ENCODE data around the gene GLIS1.

GRCh38 chr1:53576866-53577760 lies 161.9 kb downstream of the GLIS1 start:
- TF ChIP-seq EZH2 (IDR thresholded peaks at IDR 0.05; ENCODE audit: borderline replicate concordance, low read depth, low read length, severe bottlenecking): no peak
- TF ChIP-seq, protein P1, sequence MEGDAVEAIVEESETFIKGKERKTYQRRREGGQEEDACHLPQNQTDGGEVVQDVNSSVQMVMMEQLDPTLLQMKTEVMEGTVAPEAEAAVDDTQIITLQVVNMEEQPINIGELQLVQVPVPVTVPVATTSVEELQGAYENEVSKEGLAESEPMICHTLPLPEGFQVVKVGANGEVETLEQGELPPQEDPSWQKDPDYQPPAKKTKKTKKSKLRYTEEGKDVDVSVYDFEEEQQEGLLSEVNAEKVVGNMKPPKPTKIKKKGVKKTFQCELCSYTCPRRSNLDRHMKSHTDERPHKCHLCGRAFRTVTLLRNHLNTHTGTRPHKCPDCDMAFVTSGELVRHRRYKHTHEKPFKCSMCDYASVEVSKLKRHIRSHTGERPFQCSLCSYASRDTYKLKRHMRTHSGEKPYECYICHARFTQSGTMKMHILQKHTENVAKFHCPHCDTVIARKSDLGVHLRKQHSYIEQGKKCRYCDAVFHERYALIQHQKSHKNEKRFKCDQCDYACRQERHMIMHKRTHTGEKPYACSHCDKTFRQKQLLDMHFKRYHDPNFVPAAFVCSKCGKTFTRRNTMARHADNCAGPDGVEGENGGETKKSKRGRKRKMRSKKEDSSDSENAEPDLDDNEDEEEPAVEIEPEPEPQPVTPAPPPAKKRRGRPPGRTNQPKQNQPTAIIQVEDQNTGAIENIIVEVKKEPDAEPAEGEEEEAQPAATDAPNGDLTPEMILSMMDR (IDR thresholded peaks at IDR 0.05; ENCODE audit: borderline replicate concordance, extremely low read depth, low read length, poor library complexity, severe bottlenecking): no peak

All from DND-41 (cell line).